Endothelial cell of umbilical vein (primary cell): ENCODE data around the gene IL1RL2. TPM values are rescaled to one million over a fixed set of nuclear protein-coding genes. Genes with fewer than 3 reads are reported as not detected.

Experiments used
- BruUV-seq: library from RNA; stranded (reverse); fragments of 400-500 nt; replicated peaks from 2 replicates; lab custom pipeline; 2021; lab: Mats Ljungman, UMichigan
- CTCF ChIA-PET: fragments of 300-600, 350-600 bp; sonication (Branson Sonifier 250); formaldehyde crosslinking; loops from one replicate; lab custom pipeline; 2021; ENCODE audit warnings: antibody characterized with exemption, inconsistent platforms; lab: Charles Lee
- POLR2A ChIA-PET: fragments of 300-600, 350-600 bp; sonication (Branson Sonifier 250); formaldehyde crosslinking; loops from one replicate; lab custom pipeline; 2021; ENCODE audit warnings: antibody characterized with exemption, inconsistent platforms; lab: Charles Lee
- DNase-seq: peaks from one replicate; pipeline ENCODE4 v3.0.0-alpha.2; 2011; ENCODE audit warnings: low read depth, low spot score
- FAIRE-seq: peaks from 2 replicates; lab custom pipeline; 2011; peaks lifted over from hg19 to GRCh38; lab: Jason Lieb, UNC
- H2AFZ ChIP-seq: 2 replicates; pipeline ENCODE4 v1.6.0; 2012; ENCODE audit warnings: low read depth, low read length, control low read depth, inconsistent platforms
- H3K27ac ChIP-seq: 2 replicates; pipeline ENCODE4 v1.5.1; 2011; ENCODE audit warnings: low read depth, mild to moderate bottlenecking, control low read depth, low read length, moderate library complexity; ENCODE audit not compliant: insufficient read depth
- H3K27me3 ChIP-seq, 2 experiments: 2 replicates each; pipeline versions ENCODE4 v1.6.0 to v1.6.1; 2011; ENCODE audit warnings: low read length in 2 of 2, mixed read lengths in 1 of 2; ENCODE audit not compliant: control insufficient read depth in 2 of 2, insufficient read depth in 2 of 2
- H3K36me3 ChIP-seq, 2 experiments: 2 replicates in 1 of 2; 3 replicates in 1 of 2; pipeline ENCODE4 v1.5.1; 2011; ENCODE audit warnings: low read length in 2 of 2, mild to moderate bottlenecking in 1 of 2, moderate library complexity in 1 of 2; ENCODE audit not compliant: control insufficient read depth in 2 of 2, insufficient read depth in 2 of 2; ENCODE audit errors: extremely low read depth in 1 of 2
- H3K4me1 ChIP-seq: 3 replicates; pipeline ENCODE4 v1.5.1; 2011; ENCODE audit warnings: mild to moderate bottlenecking, low read length; ENCODE audit not compliant: control insufficient read depth, insufficient read depth; ENCODE audit errors: extremely low read depth
- H3K4me2 ChIP-seq: 2 replicates; pipeline ENCODE4 v1.6.1; 2011; ENCODE audit warnings: low read length, control low read depth, mixed read lengths; ENCODE audit not compliant: insufficient read depth
- H3K4me3 ChIP-seq, 3 experiments: fragments of 200-600 bp in 1 of 3; sonication (generic), shearing (Covaris generic) in 1 of 3; replicated peaks in 1 of 3; 2 replicates each; pipeline ENCODE4 v1.5.1; 2011 to 2016; ENCODE audit warnings: control low read depth in 3 of 3, low read length in 3 of 3, mild to moderate bottlenecking in 2 of 3, inconsistent platforms in 1 of 3, low read depth in 1 of 3, moderate library complexity in 1 of 3; ENCODE audit not compliant: insufficient read depth in 1 of 3
- H3K79me2 ChIP-seq: 2 replicates; pipeline ENCODE4 v1.6.0; 2012; ENCODE audit warnings: low read length, inconsistent platforms; ENCODE audit not compliant: control insufficient read depth, insufficient read depth
- H3K9ac ChIP-seq: replicated peaks from 2 replicates; pipeline ENCODE3; 2011; ENCODE audit warnings: low read length, control low read depth; ENCODE audit not compliant: insufficient read depth; ENCODE audit errors: extremely low read depth
- H3K9me1 ChIP-seq: replicated peaks from 3 replicates; pipeline ENCODE4 v1.6.0; 2011; ENCODE audit warnings: mild to moderate bottlenecking, low read length; ENCODE audit not compliant: control insufficient read depth, insufficient read depth; ENCODE audit errors: extremely low read depth
- H3K9me3 ChIP-seq: replicated peaks from 2 replicates; pipeline ENCODE4 v1.5.1; 2012; ENCODE audit warnings: low read length, inconsistent platforms; ENCODE audit not compliant: control insufficient read depth, insufficient read depth
- H4K20me1 ChIP-seq: replicated peaks from 2 replicates; pipeline ENCODE3; 2011; ENCODE audit warnings: mild to moderate bottlenecking, low read length; ENCODE audit not compliant: control insufficient read depth, insufficient read depth; ENCODE audit errors: extremely low read depth
- CTCF ChIP-seq, 2 donors: IDR thresholded peaks; 1 replicate in 1 of 2; 2 replicates in 1 of 2; pipeline ENCODE4 v1.5.1; 2011; ENCODE audit warnings: low read length in 2 of 2, mild to moderate bottlenecking in 2 of 2, moderate library complexity in 2 of 2, control low read depth in 1 of 2, inconsistent platforms in 1 of 2, low read depth in 1 of 2; ENCODE audit not compliant: insufficient read depth in 1 of 2; ENCODE audit errors: extremely low read depth in 1 of 2
- EZH2 ChIP-seq: IDR thresholded peaks from 2 replicates; pipeline ENCODE4 v1.6.1; 2012; ENCODE audit warnings: borderline replicate concordance, low read depth, mild to moderate bottlenecking, moderate library complexity, low read length, inconsistent platforms; ENCODE audit not compliant: severe bottlenecking
- FOS ChIP-seq: IDR thresholded peaks from 2 replicates; pipeline ENCODE4 v1.6.1; 2011; ENCODE audit warnings: mild to moderate bottlenecking, low read length, moderate library complexity, borderline replicate concordance; ENCODE audit not compliant: insufficient read depth
- GATA2 ChIP-seq: IDR thresholded peaks from 2 replicates; pipeline ENCODE4 v1.7.0; 2011; ENCODE audit warnings: low read depth, mild to moderate bottlenecking, moderate library complexity, mixed read lengths, low read length; ENCODE audit not compliant: insufficient read length, insufficient read depth
- JUN ChIP-seq: IDR thresholded peaks from 2 replicates; pipeline ENCODE4 v1.6.1; 2011; ENCODE audit warnings: borderline replicate concordance, low read depth; ENCODE audit not compliant: insufficient read length, insufficient read depth
- MAX ChIP-seq: IDR thresholded peaks from 2 replicates; pipeline ENCODE4 v1.6.1; 2011; ENCODE audit not compliant: insufficient read depth, insufficient read length
- MYC ChIP-seq: IDR thresholded peaks from one replicate; pipeline ENCODE4 v1.6.1; 2011; ENCODE audit warnings: mild to moderate bottlenecking, low read depth, low read length
- POLR2A ChIP-seq: IDR thresholded peaks from 2 replicates; pipeline ENCODE4 v1.6.1; 2012; ENCODE audit warnings: low read depth, mild to moderate bottlenecking, control low read depth, low read length
- POLR2AphosphoS5 ChIP-seq: IDR thresholded peaks from 2 replicates; pipeline ENCODE4 v1.6.1; 2012; ENCODE audit warnings: low read depth, mild to moderate bottlenecking, control low read depth, low read length, moderate library complexity; ENCODE audit not compliant: insufficient read depth
- dilution Hi-C: fragments of 300-500 bp; cut with MboI; formaldehyde crosslinking; loops from one replicate; pipeline ENCODE4 v1.15.0; 2019; ENCODE audit warnings: low sequenced_read_pairs; ENCODE audit not compliant: extremely low pct_ligation_motif_present
- intact Hi-C: fragments of 100-400 bp; cut with micrococcal nuclease; formaldehyde crosslinking; loops from one replicate; pipeline ENCODE4 v1.10.0; 2022
- polyA plus RNA-seq, 4 experiments: library from polyadenylated mRNA; depleted of rRNA in 3 of 4; stranded (reverse) in 3 of 4; unstranded in 1 of 4; fragments of >200 nt; gene quantifications; 2 replicates each; pipeline versions ENCODE4 v1.2.1 to v1.2.3, GENCODE V29; 2011 to 2012; ENCODE audit warnings: missing spikeins in 1 of 4
- total RNA-seq: library from RNA; stranded (reverse); gene quantifications from 2 replicates; pipeline ENCODE4 v1.2.3, GENCODE V29; 2021

Gene IL1RL2
- total and polyA plus RNA-seq, 2 donors (not counting 3 experiments of a cell fraction or from before 2014, with no cell fraction given) = 0.11 TPM; not detected in 1

GRCh38 chr2:102237176-102237575, 50.4 kb downstream of the IL1RL2 start:
- dilution Hi-C loops (no loop called here), intact Hi-C loops (no loop called here)
- Histone ChIP-seq H3K27ac (no peak overlapping the region), H3K4me2 (no peak overlapping the region), H3K9me1 (no peaks in the 10 kb centered on the region), H3K4me1 (peaks cover 12% of the 10 kb centered on the region), H3K79me2 (no peaks in the 10 kb centered on the region), H3K27me3 (no peaks in the 10 kb centered on the region), H3K4me3 (no peak overlapping the region), H4K20me1 (no peaks in the 10 kb centered on the region), H3K36me3 (no peaks in the 10 kb centered on the region), H2AFZ (no peak overlapping the region), H3K9ac (no peak overlapping the region), H3K9me3 (no peaks in the 10 kb centered on the region)
- TF ChIP-seq JUN = no peak
- no peak for TF ChIP-seq GATA2
- TF ChIP-seq EZH2 = no peak
- TF ChIP-seq FOS = no peak
- TF ChIP-seq CTCF (IDR thresholded peaks at IDR 0.05; ENCODE audit: extremely low read depth in 1 of 2, insufficient read depth in 1 of 2, low read depth in 1 of 2, low read length in 2 of 2) = no peak
- TF ChIP-seq POLR2AphosphoS5 = no peak
- no peak for TF ChIP-seq MAX
- no peak for TF ChIP-seq POLR2A
- no peak for TF ChIP-seq MYC
- no peak for FAIRE-seq
- ChIA-PET CTCF (interaction anchor here (2.8 to 4.6 kb wide), 3 partner anchors 216 to 231 kb away, joined by 13 to 222 read pairs (median 22); no protein-coding TSS in a partner anchor), POLR2A (no interaction called here)
- BruUV-seq = no TSS peak
- DNase-seq = no peak
